ENCODE measurements around the gene DACH1. TPM values are rescaled to one million over a fixed set of nuclear protein-coding genes. Genes with fewer than 3 reads are reported as not detected.
"Not testable (repeated sequence)": the region's sequence is repeated elsewhere in the genome, so short reads cannot be mapped to it uniquely, and the experiment has no call there.

DACH1 gene
- total and polyA plus RNA-seq, 5 experiments from 2014 or later: not detected

GRCh38 chr13:71778998-71779397, 88.0 kb downstream of the DACH1 start:
- DNase-seq, H3K4me1 Mint-ChIP-seq, H3K27me3 Mint-ChIP-seq, H3K4me3 Mint-ChIP-seq, ATAC-seq, H3K27ac Mint-ChIP-seq, H3K36me3 Mint-ChIP-seq, POLR2A ChIA-PET, H3K9me3 Mint-ChIP-seq: not testable (repeated sequence)

- no peak overlapping the region for H3K27ac Mint-ChIP-seq
- ATAC-seq: no peak
These were observed 91.0 kb downstream of the DACH1 start for GRCh38 chr13:71775966-71776365.

GRCh38 chr13:71774863-71775262, 92.1 kb downstream of the DACH1 start:
- DNase-seq: no peak
- POLR2A ChIA-PET: no interaction called here
- H3K4me1 Mint-ChIP-seq: no peaks in the 10 kb centered on the region
- no peaks in the 10 kb centered on the region for H3K9me3 Mint-ChIP-seq
- H3K4me3 Mint-ChIP-seq: no peak overlapping the region
- no peak overlapping the region for H3K27ac Mint-ChIP-seq
- H3K36me3 Mint-ChIP-seq: no peaks in the 10 kb centered on the region
- no peaks in the 10 kb centered on the region for H3K27me3 Mint-ChIP-seq
- ATAC-seq: no peak

More at GRCh38 chr13:71775966-71776365, 91.0 kb downstream of the DACH1 start:
- no peak for DNase-seq
- no peaks in the 10 kb centered on the region for H3K4me1 Mint-ChIP-seq
- no peaks in the 10 kb centered on the region for H3K27me3 Mint-ChIP-seq
- H3K36me3 Mint-ChIP-seq: no peaks in the 10 kb centered on the region
- POLR2A ChIA-PET: no interaction called here
- H3K4me3 Mint-ChIP-seq: no peak overlapping the region
- H3K9me3 Mint-ChIP-seq: no peaks in the 10 kb centered on the region

- Mint-ChIP-seq H3K4me3 (no peak overlapping the region), H3K27me3 (no peaks in the 10 kb centered on the region), H3K27ac (no peak overlapping the region), H3K4me1 (no peaks in the 10 kb centered on the region), H3K9me3 (no peaks in the 10 kb centered on the region), H3K36me3 (no peaks in the 10 kb centered on the region)
- ATAC-seq: no peak
- DNase-seq: no peak
- POLR2A ChIA-PET: no interaction called here
These were observed 93.5 kb downstream of the DACH1 start for GRCh38 chr13:71773531-71773930.

- H3K9me3 Mint-ChIP-seq: no peaks in the 10 kb centered on the region
- no peaks in the 10 kb centered on the region for H3K4me1 Mint-ChIP-seq
- no peak for DNase-seq
- no peak overlapping the region for H3K27ac Mint-ChIP-seq
- no peaks in the 10 kb centered on the region for H3K27me3 Mint-ChIP-seq
- no peak for ATAC-seq
- no peaks in the 10 kb centered on the region for H3K36me3 Mint-ChIP-seq
- POLR2A ChIA-PET: no interaction called here
- H3K4me3 Mint-ChIP-seq: no peak overlapping the region
These were observed 94.6 kb downstream of the DACH1 start for GRCh38 chr13:71772361-71772760.

GRCh38 chr13:71771144-71771543, 95.9 kb downstream of the DACH1 start:
- no peak overlapping the region for H3K4me3 Mint-ChIP-seq
- no peaks in the 10 kb centered on the region for H3K9me3 Mint-ChIP-seq
- no peak overlapping the region for H3K27ac Mint-ChIP-seq
- ATAC-seq (no peak), DNase-seq (no peak)
- H3K36me3 Mint-ChIP-seq: no peaks in the 10 kb centered on the region
- no peaks in the 10 kb centered on the region for H3K4me1 Mint-ChIP-seq
- H3K27me3 Mint-ChIP-seq: no peaks in the 10 kb centered on the region
- POLR2A ChIA-PET: no interaction called here

DNA sequence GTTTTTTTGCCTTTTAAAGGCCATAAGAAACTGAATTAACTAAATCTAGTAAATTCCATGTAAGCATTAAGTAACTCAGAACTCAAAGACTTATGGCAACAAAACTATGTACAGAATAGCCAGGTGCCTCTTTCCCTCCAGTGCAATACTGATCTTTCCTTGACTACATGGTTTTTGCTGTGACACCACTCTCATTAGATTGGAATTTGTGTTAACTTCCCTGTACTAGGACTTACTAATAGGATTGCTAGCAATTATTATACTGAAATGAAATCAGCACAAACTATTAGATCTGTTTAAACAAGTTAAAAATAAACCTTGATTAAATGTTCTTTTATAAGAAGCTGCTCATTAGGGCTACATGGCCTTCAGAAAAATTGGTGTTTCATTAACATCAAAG, 96.3 kb downstream of the DACH1 start:
- no peaks in the 10 kb centered on the region for H3K4me1 Mint-ChIP-seq
- H3K36me3 Mint-ChIP-seq: no peaks in the 10 kb centered on the region
- H3K27me3 Mint-ChIP-seq: no peaks in the 10 kb centered on the region
- DNase-seq (no peak), ATAC-seq (no peak)
- no peak overlapping the region for H3K27ac Mint-ChIP-seq
- H3K9me3 Mint-ChIP-seq: no peaks in the 10 kb centered on the region
- no peak overlapping the region for H3K4me3 Mint-ChIP-seq
- POLR2A ChIA-PET: no interaction called here

- H3K27me3 Mint-ChIP-seq: no peaks in the 10 kb centered on the region
- H3K27ac Mint-ChIP-seq: no peak overlapping the region
- no peaks in the 10 kb centered on the region for H3K4me1 Mint-ChIP-seq
- H3K9me3 Mint-ChIP-seq: no peaks in the 10 kb centered on the region
- H3K36me3 Mint-ChIP-seq: no peaks in the 10 kb centered on the region
- no peak overlapping the region for H3K4me3 Mint-ChIP-seq
- ATAC-seq (no peak), DNase-seq (no peak)
- POLR2A ChIA-PET: no interaction called here
These were observed 98.1 kb downstream of the DACH1 start for GRCh38 chr13:71768881-71769280.

GRCh38 chr13:71759651-71760511, 107.1 kb downstream of the DACH1 start:
- POLR2A ChIA-PET: no interaction called here
- no peak overlapping the region for H3K27ac Mint-ChIP-seq

GRCh38 chr13:71758828-71759227, 108.2 kb downstream of the DACH1 start:
- Mint-ChIP-seq H3K4me1 (no peaks in the 10 kb centered on the region), H3K27me3 (no peaks in the 10 kb centered on the region), H3K36me3 (no peaks in the 10 kb centered on the region), H3K4me3 (no peak overlapping the region), H3K9me3 (peaks cover 0 to 1% (median 0%) of the 10 kb centered on the region in 9 donors), H3K27ac (no peak overlapping the region)
- no peak for DNase-seq
- POLR2A ChIA-PET: no interaction called here
- ATAC-seq: no peak

More at GRCh38 chr13:71759651-71760511, 107.1 kb downstream of the DACH1 start:
- Mint-ChIP-seq H3K27me3 (no peaks in the 10 kb centered on the region), H3K36me3 (no peaks in the 10 kb centered on the region), H3K9me3 (peaks cover 0 to 1% (median 0%) of the 10 kb centered on the region in 9 donors), H3K4me1 (no peaks in the 10 kb centered on the region), H3K4me3 (no peak overlapping the region)
- ATAC-seq (no peak), DNase-seq (no peak)

DNA sequence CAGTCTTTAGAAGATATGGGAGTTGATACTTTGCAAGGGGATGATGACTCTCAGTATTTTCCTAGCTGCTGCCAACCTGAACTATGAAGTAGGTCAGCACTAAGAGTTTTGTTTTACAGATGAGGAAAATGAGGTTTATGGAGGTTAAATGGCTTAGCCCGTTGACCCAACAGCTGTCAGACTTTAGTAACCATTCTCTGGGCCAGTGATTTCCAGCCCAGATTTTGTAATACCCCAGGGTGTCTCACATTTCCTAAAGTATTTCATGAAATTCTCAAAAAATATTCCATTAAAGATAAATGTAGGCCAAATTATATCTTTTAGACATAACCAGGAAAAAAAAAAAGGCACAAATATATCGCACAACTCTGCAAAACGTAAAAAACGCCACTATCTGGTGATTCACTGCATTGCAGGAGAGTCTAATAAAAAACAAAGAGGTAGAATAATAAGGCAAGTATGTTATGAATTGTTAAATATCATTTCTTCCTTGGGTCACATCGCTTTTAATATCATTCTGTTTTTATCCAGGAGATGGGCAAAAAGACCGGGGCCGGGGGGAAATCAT, 112.5 kb downstream of the DACH1 start:
- POLR2A ChIA-PET: no interaction called here
- DNase-seq (no peak), ATAC-seq (no peak)
- Mint-ChIP-seq H3K27me3 (peaks cover 0 to 1% (median 0%) of the 10 kb centered on the region in 5 donors), H3K4me1 (peaks cover 0 to 2% (median 0%) of the 10 kb centered on the region in 4 donors), H3K4me3 (no peak overlapping the region), H3K36me3 (no peaks in the 10 kb centered on the region), H3K27ac (no peak overlapping the region), H3K9me3 (peaks cover 0 to 2% (median 0%) of the 10 kb centered on the region in 9 donors)

DNA sequence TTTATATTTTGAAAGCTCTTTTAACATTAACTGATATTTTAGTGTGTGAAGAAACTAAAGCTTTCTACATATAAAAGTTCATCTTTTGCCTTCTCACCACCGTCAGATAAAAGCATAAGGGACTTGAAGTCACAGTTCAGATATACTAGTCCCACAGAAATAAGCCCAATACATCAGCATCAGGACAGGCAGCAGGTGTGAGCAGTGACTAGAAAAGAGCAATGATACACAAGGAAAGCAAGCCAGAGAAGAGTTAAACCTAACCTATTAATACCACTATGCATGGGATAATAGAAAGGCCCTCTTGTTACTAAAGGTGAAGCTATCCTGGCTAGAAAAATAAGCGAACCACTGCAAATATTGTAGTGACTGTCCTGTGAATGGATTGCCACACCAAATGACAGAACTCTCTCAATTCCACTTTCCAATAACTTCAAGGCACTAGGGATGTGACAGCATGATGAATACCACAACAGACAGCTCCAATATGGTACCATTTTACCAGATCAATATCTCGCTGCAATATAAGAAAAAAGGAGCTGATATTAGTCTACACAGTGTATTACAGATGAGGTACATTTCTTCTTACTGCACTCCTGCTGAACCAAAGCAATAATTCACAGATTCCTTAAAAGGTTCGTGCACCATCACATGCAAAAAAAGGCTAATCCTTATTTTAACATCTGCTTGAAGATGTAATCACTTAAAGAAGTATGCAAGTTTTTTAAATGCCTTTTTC, 114.1 kb downstream of the DACH1 start:
- H3K4me3 Mint-ChIP-seq: no peak overlapping the region
- no peak for DNase-seq
- peaks cover 0 to 2% (median 0%) of the 10 kb centered on the region in 4 donors for H3K4me1 Mint-ChIP-seq
- POLR2A ChIA-PET: no interaction called here
- peaks cover 0 to 2% (median 0%) of the 10 kb centered on the region in 9 donors for H3K9me3 Mint-ChIP-seq
- no peak overlapping the region for H3K27ac Mint-ChIP-seq
- no peak for ATAC-seq
- peaks cover 0 to 1% (median 0%) of the 10 kb centered on the region in 5 donors for H3K27me3 Mint-ChIP-seq
- no peaks in the 10 kb centered on the region for H3K36me3 Mint-ChIP-seq

DNA sequence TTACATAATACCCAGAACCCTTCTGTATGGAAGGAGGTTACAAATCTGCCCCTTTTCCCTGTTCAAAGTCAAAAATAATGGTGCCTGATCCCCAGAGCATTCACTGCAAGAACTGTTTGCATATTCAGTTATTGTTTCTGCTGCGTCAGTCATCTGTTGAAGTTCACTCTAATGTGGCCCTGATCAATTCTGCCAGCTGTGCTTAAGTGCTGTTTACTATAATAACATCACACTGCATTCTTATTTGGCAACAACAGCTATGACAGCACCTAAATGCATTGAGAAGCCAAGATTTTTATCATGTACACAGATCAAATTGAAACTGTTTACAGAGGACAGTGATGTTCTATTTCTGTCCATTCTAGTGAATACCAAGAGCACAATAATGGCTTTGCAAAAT, 115.9 kb downstream of the DACH1 start:
- DNase-seq (no peak), ATAC-seq (no peak)
- peaks cover 0 to 1% (median 0%) of the 10 kb centered on the region in 5 donors for H3K27me3 Mint-ChIP-seq
- peaks cover 0 to 2% (median 0%) of the 10 kb centered on the region in 9 donors for H3K9me3 Mint-ChIP-seq
- no peaks in the 10 kb centered on the region for H3K36me3 Mint-ChIP-seq
- H3K4me3 Mint-ChIP-seq: no peak overlapping the region
- H3K4me1 Mint-ChIP-seq: peaks cover 0 to 2% (median 0%) of the 10 kb centered on the region in 4 donors
- POLR2A ChIA-PET: no interaction called here
- no peak overlapping the region for H3K27ac Mint-ChIP-seq

Data from naive thymus-derived CD8-positive, alpha-beta T cell (primary cell).